Thyroid gland (tissue), 4 donors: ENCODE measurements around the gene KCNB1.

Experiments
- CTCF ChIP-seq, 6 experiments: fragments of 200-600 bp in 3 of 6; fragments of 450-650 bp in 3 of 6; sonication (generic) in 3 of 6; IDR thresholded peaks; one replicate each; pipeline ENCODE4 v1.5.1; 2016 to 2019; ENCODE audit warnings: antibody characterized with exemption in 6 of 6, mild to moderate bottlenecking in 2 of 6, inconsistent platforms in 1 of 6, moderate library complexity in 1 of 6
- POLR2A ChIP-seq, 2 donors: fragments of 450-650 bp; IDR thresholded peaks; one replicate each; pipeline ENCODE4 v1.6.1; 2017; ENCODE audit warnings: antibody characterized with exemption in 2 of 2, mild to moderate bottlenecking in 2 of 2, moderate library complexity in 1 of 2

- no peak for TF ChIP-seq CTCF (IDR thresholded peaks at IDR 0.05)
- TF ChIP-seq POLR2A (IDR thresholded peaks at IDR 0.05), result no peak
Observed at GRCh38 chr20:49526056-49526455, 43.6 kb upstream of the KCNB1 start.
